SIG-M5 (cell line): ENCODE measurements around the gene BMF.

ENCODE experiments used
- DNase-seq: peaks from one replicate; lab custom pipeline; 2025; lab: John Stamatoyannopoulos, UW

The BMF gene

GRCh38 chr15:40065166-40065565, 43.5 kb downstream of the BMF start:
- no peak for DNase-seq

GRCh38 chr15:40064231-40064894, 44.3 kb downstream of the BMF start:
- DNase-seq = no peak

DNA sequence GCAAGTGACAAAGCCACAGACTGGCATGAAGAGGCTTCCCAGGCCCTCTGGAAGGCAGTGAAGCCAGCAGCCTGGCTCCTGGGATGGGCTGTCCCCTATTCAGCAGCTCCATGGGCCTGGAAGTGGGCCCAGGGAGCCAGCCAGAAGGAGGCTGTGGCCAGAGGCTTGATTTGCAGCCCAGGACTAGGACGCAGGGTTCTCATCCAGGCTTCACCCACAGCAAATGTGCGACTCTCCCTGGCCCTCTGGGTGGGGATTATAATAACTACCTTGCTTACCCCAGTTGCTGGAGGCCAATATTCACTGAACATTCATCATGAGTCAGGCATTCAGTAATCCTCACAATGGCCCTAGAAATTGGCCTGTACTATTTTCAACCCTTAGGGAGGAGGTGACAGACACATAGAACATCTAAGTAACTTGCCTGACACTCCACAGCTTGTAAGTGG, 45.1 kb downstream of the BMF start:
- DNase-seq = no peak

GRCh38 chr15:40062816-40063562, 45.7 kb downstream of the BMF start:
- no peak for DNase-seq

- DNase-seq = no peak
Observed at GRCh38 chr15:40061212-40061901, 47.3 kb downstream of the BMF start.

DNA sequence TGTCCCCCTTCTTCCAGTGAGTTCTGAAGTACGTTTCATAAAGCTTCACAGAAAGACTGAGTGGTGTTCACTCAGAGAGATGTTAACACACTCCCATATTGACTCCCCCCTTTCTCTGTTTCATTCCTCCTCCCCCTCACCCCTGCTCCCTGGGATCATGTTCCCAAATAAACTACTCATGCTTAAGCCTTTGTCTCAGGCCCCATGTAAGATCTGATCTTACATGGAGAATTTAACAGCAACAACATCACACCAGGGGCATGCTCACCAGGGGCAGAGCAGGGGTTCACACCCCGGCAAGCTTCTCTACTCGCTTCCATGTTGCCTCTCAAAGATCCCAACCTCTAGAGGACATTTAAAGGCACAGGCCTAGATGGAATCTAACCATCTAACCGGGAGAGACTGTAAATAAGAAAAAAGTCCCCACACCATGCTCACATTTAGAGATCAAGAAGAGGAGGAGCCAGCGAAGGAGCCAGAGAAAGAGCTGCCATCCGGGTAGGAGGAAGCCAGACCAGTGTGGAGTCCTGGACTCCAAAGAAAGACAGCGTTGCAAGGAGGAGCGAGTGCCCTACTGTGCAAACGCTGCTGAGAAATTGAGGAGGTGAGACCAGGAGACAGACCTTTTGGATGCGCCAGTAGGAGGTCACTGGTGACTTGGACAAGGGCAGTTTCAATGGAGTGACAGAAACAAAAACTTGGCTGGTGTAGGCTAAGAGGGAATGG, 48.3 kb downstream of the BMF start:
- no peak for DNase-seq

DNA sequence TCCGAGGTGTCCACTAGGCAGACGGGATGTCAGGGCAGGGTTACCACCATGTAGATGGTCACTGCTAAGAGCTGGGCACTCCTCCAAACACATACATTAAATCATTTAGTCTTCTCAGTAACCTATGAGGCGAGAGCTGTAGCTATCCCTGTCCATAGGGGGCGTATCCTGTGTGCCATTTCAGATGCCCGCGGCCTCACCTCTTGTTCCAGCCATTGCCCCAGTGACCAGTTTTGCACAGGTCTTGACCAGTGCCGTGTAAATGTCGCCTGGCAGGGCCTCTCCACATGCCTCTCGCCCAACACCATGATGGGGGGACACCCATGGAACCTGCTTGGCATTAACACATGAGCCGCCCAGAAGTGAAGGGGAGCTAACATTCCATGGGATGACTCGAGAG, 48.9 kb downstream of the BMF start:
- no peak for DNase-seq

- peak; percentile 35 for DNase-seq
Observed at GRCh38 chr15:40058476-40059140, 50.1 kb downstream of the BMF start.

GRCh38 chr15:40055576-40056293, 52.9 kb downstream of the BMF start:
- no peak for DNase-seq

DNA sequence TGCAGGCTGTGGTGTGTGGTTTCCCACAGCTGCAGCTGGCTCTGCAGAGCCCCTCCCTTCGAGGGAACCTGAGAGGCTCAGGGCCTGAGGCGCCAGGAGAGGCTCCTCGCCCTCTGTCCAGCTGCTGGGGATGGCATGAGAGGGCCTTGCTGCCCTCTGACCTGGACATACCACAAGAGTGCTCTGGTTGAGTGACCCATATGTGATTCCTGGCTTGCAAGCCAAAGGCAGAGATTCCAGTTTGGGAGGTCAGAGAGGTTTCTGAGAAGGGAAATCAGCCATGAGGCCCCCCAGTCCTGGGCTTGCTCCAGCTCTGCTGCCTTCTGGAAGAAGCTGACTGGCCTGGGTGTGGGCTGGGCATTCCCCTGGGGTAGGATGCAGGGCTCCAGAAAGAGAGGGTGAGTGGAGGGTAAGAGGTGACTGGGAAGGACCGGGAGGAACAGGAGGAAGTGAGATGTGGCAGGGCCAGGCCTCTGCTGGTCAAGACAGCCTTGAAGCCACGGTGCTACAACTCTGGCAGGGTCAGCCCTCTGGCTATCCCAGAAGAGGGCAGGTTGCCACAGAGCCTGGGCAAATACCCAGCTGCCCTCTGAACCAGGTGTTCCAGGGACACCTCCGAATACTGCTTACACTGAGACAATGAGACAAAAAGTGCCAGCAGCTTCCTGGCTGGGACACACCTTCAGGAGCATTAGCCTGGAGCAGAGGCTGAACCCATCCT, 53.7 kb downstream of the BMF start:
- no peak for DNase-seq

DNA sequence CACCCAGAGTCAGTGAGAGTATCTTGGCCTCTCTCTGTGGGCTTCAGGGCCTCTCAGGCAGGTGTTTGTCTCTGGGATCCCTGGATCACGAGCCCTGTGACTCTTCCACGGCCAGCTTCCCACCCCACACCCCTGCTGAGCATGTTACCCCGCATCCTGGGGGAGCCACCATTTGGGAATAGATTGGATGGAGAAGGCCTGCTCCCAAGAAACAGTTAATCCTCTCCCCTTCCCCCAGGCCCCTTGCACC, 54.1 kb downstream of the BMF start:
- no peak for DNase-seq

- DNase-seq = no peak
Observed at GRCh38 chr15:40053831-40054604, 54.7 kb downstream of the BMF start.

DNA sequence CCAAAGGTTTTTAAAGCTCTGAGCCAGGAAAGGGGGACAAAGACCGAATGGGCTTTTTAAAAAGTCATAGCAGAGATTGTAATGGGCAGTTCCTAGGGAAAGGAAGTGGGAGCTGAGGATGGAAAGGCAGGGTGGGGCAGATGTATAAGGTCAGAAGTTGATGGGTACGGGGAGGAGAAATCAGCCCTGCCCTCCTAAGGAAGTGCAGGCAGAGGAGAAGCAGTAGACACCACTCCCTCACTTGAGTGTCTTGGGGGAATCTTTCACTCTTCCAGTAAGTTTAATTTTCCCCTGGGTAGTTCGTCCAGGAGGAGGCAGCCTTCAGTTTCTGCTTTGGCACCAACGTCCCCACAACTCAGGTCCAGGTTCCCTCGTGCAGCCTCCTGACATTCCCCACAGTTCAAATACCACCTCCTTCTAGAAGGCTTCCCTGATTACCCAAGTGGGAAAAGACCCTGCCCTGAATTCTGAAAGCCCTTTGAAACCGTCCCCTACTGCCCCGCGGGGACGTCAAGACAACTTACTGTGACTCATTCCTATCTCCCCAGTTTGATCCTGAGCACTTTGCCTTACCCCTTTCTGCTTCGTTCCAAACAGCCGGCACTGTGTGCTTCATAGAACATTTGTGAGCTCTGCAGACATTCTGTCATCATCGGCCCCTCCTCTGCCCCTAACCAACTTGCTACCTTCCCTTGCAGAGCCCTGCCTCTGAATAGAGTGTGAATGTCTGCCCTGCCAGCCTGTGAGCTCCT, 55.4 kb downstream of the BMF start:
- no peak for DNase-seq

DNA sequence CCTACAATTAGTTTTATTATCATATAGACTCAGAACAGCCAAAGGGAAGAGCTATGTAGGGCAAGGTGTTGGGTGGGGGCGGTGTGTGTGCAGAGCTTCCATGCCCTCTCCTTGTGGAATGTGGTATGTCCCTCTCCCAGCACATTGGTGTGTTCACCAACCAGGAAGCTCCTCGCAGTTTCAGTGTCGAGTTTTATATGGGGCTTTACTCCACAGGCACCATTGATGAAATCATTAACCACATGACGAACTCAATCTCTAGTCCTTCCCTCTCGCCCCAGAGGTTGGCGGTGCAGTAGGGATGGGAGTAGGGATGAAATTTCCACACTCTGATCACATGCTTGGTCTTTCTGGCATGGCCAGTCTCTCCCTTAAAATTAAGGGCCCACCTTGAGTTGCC, 56.1 kb downstream of the BMF start:
- no peak for DNase-seq

GRCh38 chr15:40051616-40052415, 56.9 kb downstream of the BMF start:
- DNase-seq = no peak

- DNase-seq = no peak
Observed at GRCh38 chr15:40050788-40051470, 57.8 kb downstream of the BMF start.

GRCh38 chr15:40048926-40049475, 59.7 kb downstream of the BMF start:
- no peak for DNase-seq
